Mesothelial cell of epicardium (in vitro differentiated cells): ENCODE data around the gene GREB1L. TPM values are rescaled to one million over a fixed set of nuclear protein-coding genes. Genes with fewer than 3 reads are reported as not detected.

Experiments
- DNase-seq, 2 experiments: peaks; one replicate each; pipeline ENCODE4 v3.0.0; 2021; ENCODE audit warnings: low spot score in 2 of 2; ENCODE audit not compliant: unreplicated experiment in 2 of 2
- H3K27ac Mint-ChIP-seq: 2 replicates; pipeline ENCODE4 v1.8.0; 2021; ENCODE audit warnings: mixed read lengths
- H3K27me3 Mint-ChIP-seq: 2 replicates; pipeline ENCODE4 v1.8.0; 2021; ENCODE audit warnings: low read depth, mixed read lengths
- H3K36me3 Mint-ChIP-seq: 2 replicates; pipeline ENCODE4 v1.8.0; 2021; ENCODE audit warnings: mixed read lengths
- H3K4me1 Mint-ChIP-seq: 2 replicates; pipeline ENCODE4 v1.8.0; 2021; ENCODE audit warnings: mixed read lengths
- H3K4me3 Mint-ChIP-seq: 2 replicates; pipeline ENCODE4 v1.8.0; 2021; ENCODE audit warnings: mild to moderate bottlenecking, moderate library complexity, mixed read lengths
- H3K9me3 Mint-ChIP-seq: 2 replicates; pipeline ENCODE4 v1.8.0; 2021; ENCODE audit warnings: mixed read lengths
- CTCF ChIP-seq: fragments of 200-600 bp; sonication (generic); IDR thresholded peaks from one replicate; pipeline ENCODE4 v1.5.0; 2021; ENCODE audit warnings: antibody characterized with exemption; ENCODE audit not compliant: unreplicated experiment
- total RNA-seq: library from RNA; stranded (reverse); gene quantifications from 3 replicates; pipeline ENCODE4 v1.2.1, GENCODE V29; 2021

GREB1L gene
- total RNA-seq, 1 donor from 2014 or later: 25.5 TPM

- H3K27me3 Mint-ChIP-seq: no peaks in the 10 kb centered on the region
- peaks cover 7% of the 10 kb centered on the region for H3K36me3 Mint-ChIP-seq
- H3K4me3 Mint-ChIP-seq: no peak overlapping the region
- no peak for DNase-seq
- H3K27ac Mint-ChIP-seq: no peak overlapping the region
- peaks cover 6% of the 10 kb centered on the region for H3K9me3 Mint-ChIP-seq
- H3K4me1 Mint-ChIP-seq: no peaks in the 10 kb centered on the region
- no peak for TF ChIP-seq CTCF
These were observed 191.4 kb downstream of the GREB1L start for GRCh38 chr18:21433436-21433835.

DNA sequence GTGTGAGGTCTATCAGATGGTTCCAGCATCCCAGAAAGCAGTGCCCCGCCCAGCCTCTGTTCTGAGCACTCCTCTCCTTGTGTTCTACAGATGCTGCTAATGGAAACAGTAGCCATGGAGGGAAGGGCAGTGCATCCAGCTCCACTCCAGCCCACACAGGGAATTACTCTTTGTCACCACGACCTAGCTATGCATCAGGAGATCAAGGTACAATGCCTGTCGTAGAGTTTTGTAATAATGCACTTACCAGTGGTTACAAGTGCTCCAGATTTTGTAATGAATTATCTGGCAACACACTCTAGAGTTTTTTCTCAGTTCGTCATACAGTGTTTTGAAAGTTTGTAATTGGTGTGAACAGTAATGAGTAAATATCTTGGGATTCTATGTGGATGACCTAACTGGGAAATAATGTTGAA lies 197.4 kb downstream of the GREB1L start:
- peak overlapping the region; percentile 36 for H3K27ac Mint-ChIP-seq
- H3K9me3 Mint-ChIP-seq: no peaks in the 10 kb centered on the region
- H3K4me3 Mint-ChIP-seq: no peak overlapping the region
- no peak for DNase-seq
- H3K36me3 Mint-ChIP-seq: peaks cover 5% of the 10 kb centered on the region
- H3K4me1 Mint-ChIP-seq: no peaks in the 10 kb centered on the region
- no peak for TF ChIP-seq CTCF
- H3K27me3 Mint-ChIP-seq: no peaks in the 10 kb centered on the region

DNA sequence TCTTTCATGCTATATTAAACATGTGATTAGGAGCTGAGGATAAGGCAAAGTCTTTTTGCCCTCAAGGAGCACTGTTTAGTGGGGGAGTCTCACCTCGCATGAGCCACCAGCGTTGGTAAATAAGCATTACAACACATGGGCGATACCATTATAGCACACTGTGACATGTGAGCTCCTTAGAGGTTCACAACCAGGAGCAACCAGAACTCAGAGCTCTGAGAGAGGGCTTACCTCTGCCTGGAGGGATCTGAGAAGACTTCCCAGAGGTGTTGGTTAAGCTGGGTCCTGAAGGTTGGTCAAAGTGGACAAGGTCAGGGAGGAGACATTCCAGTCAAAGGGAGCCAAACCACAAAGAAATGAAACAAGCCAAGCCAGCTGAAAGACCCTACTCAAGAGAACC lies 199.6 kb downstream of the GREB1L start:
- Mint-ChIP-seq H3K27ac (no peak overlapping the region), H3K27me3 (no peaks in the 10 kb centered on the region), H3K4me3 (no peak overlapping the region), H3K9me3 (no peaks in the 10 kb centered on the region), H3K4me1 (no peaks in the 10 kb centered on the region), H3K36me3 (peaks cover 5% of the 10 kb centered on the region)
- TF ChIP-seq CTCF: no peak
- no peak for DNase-seq

DNA sequence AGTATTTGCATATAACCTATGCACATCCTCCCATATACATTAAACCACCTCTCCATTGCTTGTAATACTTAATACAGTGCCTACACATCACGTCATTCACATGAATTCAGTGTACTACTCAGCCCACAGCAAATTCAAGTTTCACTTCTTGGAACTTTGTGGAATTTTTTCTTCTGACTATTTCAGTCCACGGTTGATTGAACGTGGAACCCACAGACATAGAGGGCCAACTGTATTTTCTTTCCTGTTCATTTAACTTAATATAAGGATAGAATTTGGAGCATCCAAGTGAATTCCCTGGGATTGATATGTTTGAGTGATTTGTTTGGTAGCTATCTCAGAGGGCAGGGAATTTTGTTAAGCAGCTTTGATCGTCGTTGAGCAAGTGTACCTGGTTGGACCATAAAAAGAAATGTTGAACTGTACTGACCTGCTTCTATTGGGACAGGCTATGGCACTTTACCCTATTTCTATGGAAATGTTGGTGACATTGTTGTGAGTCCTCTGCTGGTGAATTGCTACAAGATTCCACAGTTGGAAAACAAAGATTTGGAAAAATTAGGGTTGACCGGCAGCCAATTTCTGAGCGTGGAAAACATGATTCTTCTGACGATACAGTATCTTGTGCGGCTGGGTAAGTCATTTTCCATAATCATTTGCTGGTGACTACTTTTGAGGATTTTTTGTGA lies 201.9 kb downstream of the GREB1L start:
- H3K4me3 Mint-ChIP-seq: no peak overlapping the region
- peaks cover 5% of the 10 kb centered on the region for H3K36me3 Mint-ChIP-seq
- TF ChIP-seq CTCF: no peak
- DNase-seq: no peak
- H3K27me3 Mint-ChIP-seq: no peaks in the 10 kb centered on the region
- H3K27ac Mint-ChIP-seq: no peak overlapping the region
- no peaks in the 10 kb centered on the region for H3K4me1 Mint-ChIP-seq
- no peaks in the 10 kb centered on the region for H3K9me3 Mint-ChIP-seq

DNA sequence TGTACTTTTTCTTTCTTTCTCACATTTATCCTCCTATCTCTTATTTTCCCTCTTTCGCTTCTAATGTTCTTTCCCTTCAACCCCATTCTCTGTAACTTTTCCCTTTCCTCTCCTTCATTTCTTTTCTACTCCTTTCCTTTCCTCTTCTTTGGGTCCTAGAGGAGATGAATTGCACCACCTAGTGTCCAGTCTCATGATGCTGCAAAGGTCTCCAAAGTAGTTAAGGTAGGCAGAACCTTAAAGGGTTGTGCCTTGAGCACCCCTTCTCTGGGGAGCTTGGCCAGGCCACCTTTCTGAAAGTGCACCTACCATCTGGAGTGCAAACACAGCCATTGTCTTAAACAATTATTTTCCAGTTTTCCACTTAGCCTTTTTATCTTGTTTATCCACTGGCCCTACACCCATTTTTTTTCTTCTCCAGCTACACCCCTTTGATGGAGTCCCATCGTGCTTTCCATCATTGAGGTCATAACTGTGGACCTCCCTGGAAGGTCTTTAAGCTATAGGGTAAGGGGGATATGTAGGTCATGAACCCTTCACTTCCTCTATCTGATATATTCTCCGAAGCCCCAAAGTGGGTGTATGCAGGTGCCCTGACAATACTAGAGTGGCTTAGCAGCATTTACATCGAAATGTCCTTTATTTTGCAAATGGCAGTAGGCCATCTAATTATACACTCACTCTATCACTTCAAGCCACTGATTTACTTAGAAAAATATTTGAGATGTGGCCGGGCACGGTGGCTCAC lies 202.6 kb downstream of the GREB1L start:
- H3K27ac Mint-ChIP-seq: peak overlapping the region; percentile 3
- DNase-seq: no peak
- no peak for TF ChIP-seq CTCF
- H3K9me3 Mint-ChIP-seq: no peaks in the 10 kb centered on the region
- H3K36me3 Mint-ChIP-seq: peaks cover 5% of the 10 kb centered on the region
- H3K27me3 Mint-ChIP-seq: no peaks in the 10 kb centered on the region
- no peaks in the 10 kb centered on the region for H3K4me1 Mint-ChIP-seq
- H3K4me3 Mint-ChIP-seq: no peak overlapping the region
